ENCODE results near the gene TMEM151B. TPM values are rescaled to one million over a fixed set of nuclear protein-coding genes. Genes with fewer than 3 reads are reported as not detected.
A peak's percentile ranks its signal among the peaks of the same experiment; 100 is the strongest.

The TMEM151B gene
- total and polyA plus RNA-seq, 10 of the 15 experiments (the other 5 are each of a cell fraction or from before 2014, with no cell fraction given), result 0.01 to 0.19 (median 0.05) TPM; not detected in 6

GRCh38 chr6:44260011-44260410 is 10.2 kb upstream of the TMEM151B start (continued):
- TF ChIP-seq, protein P1, sequence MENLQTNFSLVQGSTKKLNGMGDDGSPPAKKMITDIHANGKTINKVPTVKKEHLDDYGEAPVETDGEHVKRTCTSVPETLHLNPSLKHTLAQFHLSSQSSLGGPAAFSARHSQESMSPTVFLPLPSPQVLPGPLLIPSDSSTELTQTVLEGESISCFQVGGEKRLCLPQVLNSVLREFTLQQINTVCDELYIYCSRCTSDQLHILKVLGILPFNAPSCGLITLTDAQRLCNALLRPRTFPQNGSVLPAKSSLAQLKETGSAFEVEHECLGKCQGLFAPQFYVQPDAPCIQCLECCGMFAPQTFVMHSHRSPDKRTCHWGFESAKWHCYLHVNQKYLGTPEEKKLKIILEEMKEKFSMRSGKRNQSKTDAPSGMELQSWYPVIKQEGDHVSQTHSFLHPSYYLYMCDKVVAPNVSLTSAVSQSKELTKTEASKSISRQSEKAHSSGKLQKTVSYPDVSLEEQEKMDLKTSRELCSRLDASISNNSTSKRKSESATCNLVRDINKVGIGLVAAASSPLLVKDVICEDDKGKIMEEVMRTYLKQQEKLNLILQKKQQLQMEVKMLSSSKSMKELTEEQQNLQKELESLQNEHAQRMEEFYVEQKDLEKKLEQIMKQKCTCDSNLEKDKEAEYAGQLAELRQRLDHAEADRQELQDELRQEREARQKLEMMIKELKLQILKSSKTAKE (IDR thresholded peaks at IDR 0.05; ENCODE audit: low read depth, poor library complexity, severe bottlenecking), result no peak
- no peak for TF ChIP-seq BMI1 (IDR thresholded peaks at IDR 0.05; ENCODE audit: borderline replicate concordance)
- TF ChIP-seq LARP7 (IDR thresholded peaks at IDR 0.05), result 0 out of 2 replicates have a peak, but pooled peaks have one; percentile 14
- no peak for TF ChIP-seq ATF7 (IDR thresholded peaks at IDR 0.05; ENCODE audit: low read depth)
- no peak for TF ChIP-seq ZNF384 (IDR thresholded peaks at IDR 0.05; ENCODE audit: borderline replicate concordance, low read depth, low read length)

DNA sequence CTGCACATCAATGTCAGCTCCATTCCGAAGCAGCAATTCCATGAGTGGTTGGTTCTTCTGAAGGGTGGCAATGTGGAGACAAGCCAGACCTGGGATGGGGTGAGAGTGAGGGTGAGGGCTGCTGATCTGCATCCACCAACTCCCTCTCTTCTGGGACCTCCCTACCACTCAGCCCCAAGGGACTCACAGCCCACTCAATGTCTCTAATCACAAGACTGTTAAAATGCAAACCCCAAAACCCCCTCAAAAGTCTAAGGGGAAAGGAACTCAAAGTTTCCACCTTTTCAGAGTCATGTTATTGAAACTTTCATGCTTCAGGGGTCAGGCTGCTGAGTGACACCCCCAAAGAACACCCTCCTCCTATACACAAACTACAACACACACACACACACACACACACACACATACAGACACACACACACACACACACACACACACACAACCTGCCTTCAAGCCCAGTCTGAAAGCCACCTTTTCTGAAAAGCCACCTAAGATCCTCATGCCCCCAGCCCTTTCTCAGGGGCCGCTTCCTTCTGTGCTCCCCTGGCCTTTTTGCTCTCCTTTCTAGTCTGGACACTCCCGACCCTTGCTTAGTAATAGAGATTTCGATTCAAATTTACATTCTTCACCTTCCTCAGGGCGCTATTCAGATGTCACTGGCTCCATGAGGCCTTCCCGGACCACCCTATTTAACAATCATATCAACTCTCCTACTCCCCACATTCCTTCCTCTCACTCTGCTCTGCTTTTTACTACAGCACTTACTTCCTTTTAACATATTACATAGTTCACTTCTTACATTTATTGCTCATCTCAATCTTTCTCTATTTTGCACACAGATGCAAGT is 9.6 kb upstream of the TMEM151B start:
- ATAC-seq, result peak; percentile 0; the same call in 2 of the 3 replicates
- FAIRE-seq, result no peak
- BruUV-seq (replicated peaks), result TSS peak; percentile 77
- RAD21 ChIA-PET (ENCODE audit: unreplicated experiment), result interaction anchor here (0.6 to 2.2 kb wide), 3 partner anchors 14 to 39 kb away, joined by 3 to 12 read pairs (median 4); partner anchors contain the start of gene HSP90AB1
- SMC1A ChIA-PET (ENCODE audit: uncharacterized antibody, unreplicated experiment), result interaction anchor here (2.2 kb wide), 1 partner anchor 39 kb away, joined by 6 read pairs; no protein-coding TSS in a partner anchor
- H4K20me1 ChIP-seq (ENCODE audit: control insufficient read depth, insufficient read depth), result peaks cover 4% of the 10 kb centered on the region; the same call in 1 of the 2 replicates
- no peak overlapping the region for H2AFZ ChIP-seq (ENCODE audit: control insufficient read depth, low read depth, low read length)
- H3K4me3 ChIP-seq, result peak overlapping the region; percentile 98
- POLR2A ChIA-PET, result interaction anchor here (0.6 to 10.7 kb wide), 5 partner anchors 10 to 38 kb away, joined by 5 to 131 read pairs (median 9); partner anchors contain the start of genes HSP90AB1 and SLC29A1
- DNase-seq (ENCODE audit: low read depth, low spot score), result no peak
- in situ Hi-C loops (cut with MboI), result no loop called here
- intact Hi-C loops (cut with micrococcal nuclease; ENCODE audit: unreplicated experiment), result no loop called here
- no peaks in the 10 kb centered on the region for H3K9me3 ChIP-seq (replicated peaks; ENCODE audit: control insufficient read depth, insufficient read depth, low read length)
- H3K27me3 ChIP-seq (replicated peaks in 1 of 2; ENCODE audit: control insufficient read depth in 2 of 2, insufficient read depth in 2 of 2, low read length in 1 of 2), result no peaks in the 10 kb centered on the region
- H3K36me3 ChIP-seq (ENCODE audit: control insufficient read depth in 2 of 2, insufficient read depth in 2 of 2, low read length in 1 of 2), result peaks cover 13 to 21% of the 10 kb centered on the region in 2 experiments
- H3K79me2 ChIP-seq (ENCODE audit: control insufficient read depth, insufficient read depth, low read length), result peaks cover 90% of the 10 kb centered on the region
- 5% methylated on average over 6 of the region's 6 CpGs for WGBS (ENCODE audit: insufficient coverage, insufficient replicate concordance, low lambda C conversion rate, missing lambda C conversion rate)
- H3K4me2 ChIP-seq (ENCODE audit: control insufficient read depth, insufficient read depth), result peak overlapping the region; percentile 98
- peak overlapping the region; percentile 99 for H3K27ac ChIP-seq (ENCODE audit: control insufficient read depth, insufficient read depth)
- CTCF ChIA-PET, result interaction anchor here (0.9 to 2.5 kb wide), 5 partner anchors 7 to 52 kb away, joined by 3 to 24 read pairs (median 3); partner anchors contain the start of genes AARS2 and HSP90AB1
- H3K4me1 ChIP-seq (ENCODE audit: control insufficient read depth, insufficient read depth, low read length), result peaks cover 60% of the 10 kb centered on the region
- peak overlapping the region; percentile 90 for H3K9ac ChIP-seq (ENCODE audit: control insufficient read depth, insufficient read depth, low read length)
- no peak for TF ChIP-seq SUZ12 (IDR thresholded peaks at IDR 0.05; ENCODE audit: unreplicated experiment)
- peak; percentile 81 to 83 for TF ChIP-seq EP300 (IDR thresholded peaks at IDR 0.05; ENCODE audit: borderline replicate concordance in 1 of 2, control insufficient read depth in 1 of 2, low read depth in 2 of 2, low read length in 2 of 2)
- TF ChIP-seq, protein P2, sequence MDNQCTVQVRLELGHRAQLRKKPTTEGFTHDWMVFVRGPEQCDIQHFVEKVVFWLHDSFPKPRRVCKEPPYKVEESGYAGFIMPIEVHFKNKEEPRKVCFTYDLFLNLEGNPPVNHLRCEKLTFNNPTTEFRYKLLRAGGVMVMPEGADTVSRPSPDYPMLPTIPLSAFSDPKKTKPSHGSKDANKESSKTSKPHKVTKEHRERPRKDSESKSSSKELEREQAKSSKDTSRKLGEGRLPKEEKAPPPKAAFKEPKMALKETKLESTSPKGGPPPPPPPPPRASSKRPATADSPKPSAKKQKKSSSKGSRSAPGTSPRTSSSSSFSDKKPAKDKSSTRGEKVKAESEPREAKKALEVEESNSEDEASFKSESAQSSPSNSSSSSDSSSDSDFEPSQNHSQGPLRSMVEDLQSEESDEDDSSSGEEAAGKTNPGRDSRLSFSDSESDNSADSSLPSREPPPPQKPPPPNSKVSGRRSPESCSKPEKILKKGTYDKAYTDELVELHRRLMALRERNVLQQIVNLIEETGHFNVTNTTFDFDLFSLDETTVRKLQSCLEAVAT (IDR thresholded peaks at IDR 0.05), result peak; percentile 99
- TF ChIP-seq, protein P3, sequence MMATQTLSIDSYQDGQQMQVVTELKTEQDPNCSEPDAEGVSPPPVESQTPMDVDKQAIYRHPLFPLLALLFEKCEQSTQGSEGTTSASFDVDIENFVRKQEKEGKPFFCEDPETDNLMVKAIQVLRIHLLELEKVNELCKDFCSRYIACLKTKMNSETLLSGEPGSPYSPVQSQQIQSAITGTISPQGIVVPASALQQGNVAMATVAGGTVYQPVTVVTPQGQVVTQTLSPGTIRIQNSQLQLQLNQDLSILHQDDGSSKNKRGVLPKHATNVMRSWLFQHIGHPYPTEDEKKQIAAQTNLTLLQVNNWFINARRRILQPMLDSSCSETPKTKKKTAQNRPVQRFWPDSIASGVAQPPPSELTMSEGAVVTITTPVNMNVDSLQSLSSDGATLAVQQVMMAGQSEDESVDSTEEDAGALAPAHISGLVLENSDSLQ (IDR thresholded peaks at IDR 0.05), result peak; percentile 97
- peak; percentile 83 for TF ChIP-seq BACH1 (IDR thresholded peaks at IDR 0.05; ENCODE audit: borderline replicate concordance)
- TF ChIP-seq POLR2AphosphoS5 (IDR thresholded peaks at IDR 0.05; ENCODE audit: low read length), result peak; percentile 89
- 0 out of 2 replicates have a peak, but pooled peaks have one; percentile 24 for TF ChIP-seq ZSCAN29 (IDR thresholded peaks at IDR 0.05)
- peak; percentile 93 to 97; a peak in 3 of 4 replicates for TF ChIP-seq IKZF2 (IDR thresholded peaks at IDR 0.05)
- no peak for TF ChIP-seq NR2C2 (IDR thresholded peaks at IDR 0.05; ENCODE audit: borderline replicate concordance, control insufficient read depth, insufficient read length, low read depth)
- TF ChIP-seq SMAD5 (IDR thresholded peaks at IDR 0.05; ENCODE audit: low read depth), result no peak; the same call in 1 of the 2 replicates
- TF ChIP-seq FOXK2 (IDR thresholded peaks at IDR 0.05), result peak; percentile 73; the same call in 1 of the 2 replicates

Data from GM12878 (cell line).